WTC11 (cell line): Measurements from ENCODE around the gene TMEM86A. TPM values are rescaled to one million over a fixed set of nuclear protein-coding genes. Genes with fewer than 3 reads are reported as not detected.

Experiments
- ATAC-seq: fragments of 200-7000 bp; cut with Tn5 transposase; 2 replicates; pipeline ENCODE4 v1.10.0; 2021; ENCODE audit warnings: mild to moderate bottlenecking, moderate library complexity
- CTCF ChIA-PET: fragments of 300-600 bp; sonication (Branson Sonifier 250); formaldehyde crosslinking; loops from one replicate; lab custom pipeline; 2021; ENCODE audit warnings: antibody characterized with exemption; lab: Charles Lee
- POLR2A ChIA-PET: fragments of 350-600 bp; sonication (Branson Sonifier 250); formaldehyde crosslinking; loops from one replicate; lab custom pipeline; 2021; ENCODE audit warnings: antibody characterized with exemption; lab: Charles Lee
- DNase-seq: peaks from one replicate; pipeline ENCODE4 v3.0.0; 2021; ENCODE audit warnings: low spot score
- H3K27ac Mint-ChIP-seq: 2 replicates; pipeline ENCODE4 v1.8.0; 2021; ENCODE audit warnings: mixed read lengths
- H3K27me3 Mint-ChIP-seq: 2 replicates; pipeline ENCODE4 v1.8.0; 2021; ENCODE audit warnings: low read depth, mild to moderate bottlenecking, moderate library complexity, mixed read lengths
- H3K36me3 Mint-ChIP-seq: 2 replicates; pipeline ENCODE4 v1.8.0; 2021; ENCODE audit warnings: mixed read lengths
- H3K4me1 Mint-ChIP-seq: 2 replicates; pipeline ENCODE4 v1.8.0; 2022; ENCODE audit warnings: mixed read lengths
- H3K4me3 Mint-ChIP-seq: 2 replicates; pipeline ENCODE4 v1.8.0; 2021; ENCODE audit warnings: mild to moderate bottlenecking, moderate library complexity, mixed read lengths
- H3K9me3 Mint-ChIP-seq: 2 replicates; pipeline ENCODE4 v1.8.0; 2021; ENCODE audit warnings: mixed read lengths
- EMX1 ChIP-seq: fragments of 250-450 bp; sonication (Bioruptor Pico); IDR thresholded peaks from 2 replicates; pipeline ENCODE4 v1.8.0; 2021; ENCODE audit warnings: mild to moderate bottlenecking
- ESRRA ChIP-seq: sonication (generic); formaldehyde crosslinking; IDR thresholded peaks from 2 replicates; pipeline ENCODE4 v1.8.1; 2022; ENCODE audit warnings: mild to moderate bottlenecking, missing genetic modification reagents, borderline replicate concordance
- FOXJ3 ChIP-seq: sonication (generic); formaldehyde crosslinking; IDR thresholded peaks from 2 replicates; pipeline ENCODE4 v1.9.0; 2021; ENCODE audit warnings: missing genetic modification reagents, mild to moderate bottlenecking, borderline replicate concordance
- FOXK1 ChIP-seq: sonication (generic); formaldehyde crosslinking; IDR thresholded peaks from 2 replicates; pipeline ENCODE4 v1.8.0; 2022; ENCODE audit warnings: mild to moderate bottlenecking, moderate library complexity, missing genetic modification reagents
- GABPB1 ChIP-seq: sonication (generic); formaldehyde crosslinking; IDR thresholded peaks from 2 replicates; pipeline ENCODE4 v1.8.1; 2023; ENCODE audit warnings: mild to moderate bottlenecking, missing genetic modification reagents
- GTF2I ChIP-seq: fragments of 250-450 bp; sonication (Bioruptor Pico); conservative IDR thresholded peaks from 2 replicates; pipeline ENCODE4 v1.4.0; 2021; ENCODE audit warnings: mild to moderate bottlenecking
- MXD4 ChIP-seq: fragments of 250-450 bp; sonication (Bioruptor Pico); IDR thresholded peaks from 2 replicates; pipeline ENCODE4 v1.8.0; 2021; ENCODE audit warnings: mild to moderate bottlenecking, moderate library complexity, borderline replicate concordance
- NFE2L1 ChIP-seq: sonication (generic); formaldehyde crosslinking; IDR thresholded peaks from 2 replicates; pipeline ENCODE4 v1.8.1; 2023; ENCODE audit warnings: missing genetic modification reagents
- NFYB ChIP-seq: sonication (generic); formaldehyde crosslinking; conservative IDR thresholded peaks from 2 replicates; pipeline ENCODE4 v1.8.0; 2022; ENCODE audit warnings: low read depth, missing genetic modification reagents
- SMAD3 ChIP-seq: sonication (generic); formaldehyde crosslinking; IDR thresholded peaks from 2 replicates; pipeline ENCODE4 v1.8.0; 2022; ENCODE audit warnings: missing genetic modification reagents, mild to moderate bottlenecking, borderline replicate concordance
- SMAD4 ChIP-seq: sonication (generic); formaldehyde crosslinking; IDR thresholded peaks from 2 replicates; pipeline ENCODE4 v1.8.0; 2022; ENCODE audit warnings: mild to moderate bottlenecking, missing genetic modification reagents
- ZNF138 ChIP-seq: sonication (generic); formaldehyde crosslinking; conservative IDR thresholded peaks from 2 replicates; pipeline ENCODE4 v1.8.1; 2022; ENCODE audit warnings: mild to moderate bottlenecking, moderate library complexity, missing genetic modification reagents
- ZNF416 ChIP-seq: fragments of 250-450 bp; sonication (Bioruptor Pico); IDR thresholded peaks from 2 replicates; pipeline ENCODE4 v1.9.0; 2021; ENCODE audit warnings: mild to moderate bottlenecking, inconsistent platforms
- ZNF423 ChIP-seq: fragments of 250-450 bp; sonication (Bioruptor Pico); IDR thresholded peaks from 2 replicates; pipeline ENCODE4 v2.1.2; 2022; ENCODE audit warnings: mild to moderate bottlenecking, moderate library complexity
- total RNA-seq: library from RNA; stranded (reverse); gene quantifications from 3 replicates; pipeline ENCODE4 v1.2.3, GENCODE V29; 2021
- TF ChIP-seq, protein P1 (sequence below): sonication (generic); formaldehyde crosslinking; IDR thresholded peaks from 2 replicates; pipeline ENCODE4 v1.8.1; 2023; ENCODE audit warnings: mild to moderate bottlenecking, missing genetic modification reagents
- TF ChIP-seq, protein P2 (sequence below): fragments of 250-450 bp; sonication (Bioruptor Pico); IDR thresholded peaks from 2 replicates; pipeline ENCODE4 v1.9.0; 2021; ENCODE audit warnings: moderate library complexity, mild to moderate bottlenecking, inconsistent platforms, borderline replicate concordance
- TF ChIP-seq, protein P3 (sequence below): fragments of 250-450 bp; sonication (Bioruptor Pico); conservative IDR thresholded peaks from 2 replicates; pipeline ENCODE4 v1.9.0; 2021; ENCODE audit warnings: mild to moderate bottlenecking
- TF ChIP-seq, protein P4 (sequence below): sonication (generic); formaldehyde crosslinking; IDR thresholded peaks from 2 replicates; pipeline ENCODE4 v1.8.1; 2022; ENCODE audit warnings: missing genetic modification reagents, borderline replicate concordance
- TF ChIP-seq, protein P5 (sequence below): sonication (generic); formaldehyde crosslinking; IDR thresholded peaks from 2 replicates; pipeline ENCODE4 v1.8.0; 2022; ENCODE audit warnings: mild to moderate bottlenecking, missing genetic modification reagents
- TF ChIP-seq, protein P6 (sequence below): sonication (generic); formaldehyde crosslinking; IDR thresholded peaks from 2 replicates; pipeline ENCODE4 v1.8.1; 2023; ENCODE audit warnings: mild to moderate bottlenecking, moderate library complexity, missing genetic modification reagents
- TF ChIP-seq, protein P7 (sequence below): fragments of 250-450 bp; sonication (Bioruptor Pico); IDR thresholded peaks from 2 replicates; pipeline ENCODE4 v2.1.2; 2022; ENCODE audit warnings: mild to moderate bottlenecking, moderate library complexity

TMEM86A gene
- total RNA-seq, 1 experiment from 2014 or later, result 1.7 TPM

DNA sequence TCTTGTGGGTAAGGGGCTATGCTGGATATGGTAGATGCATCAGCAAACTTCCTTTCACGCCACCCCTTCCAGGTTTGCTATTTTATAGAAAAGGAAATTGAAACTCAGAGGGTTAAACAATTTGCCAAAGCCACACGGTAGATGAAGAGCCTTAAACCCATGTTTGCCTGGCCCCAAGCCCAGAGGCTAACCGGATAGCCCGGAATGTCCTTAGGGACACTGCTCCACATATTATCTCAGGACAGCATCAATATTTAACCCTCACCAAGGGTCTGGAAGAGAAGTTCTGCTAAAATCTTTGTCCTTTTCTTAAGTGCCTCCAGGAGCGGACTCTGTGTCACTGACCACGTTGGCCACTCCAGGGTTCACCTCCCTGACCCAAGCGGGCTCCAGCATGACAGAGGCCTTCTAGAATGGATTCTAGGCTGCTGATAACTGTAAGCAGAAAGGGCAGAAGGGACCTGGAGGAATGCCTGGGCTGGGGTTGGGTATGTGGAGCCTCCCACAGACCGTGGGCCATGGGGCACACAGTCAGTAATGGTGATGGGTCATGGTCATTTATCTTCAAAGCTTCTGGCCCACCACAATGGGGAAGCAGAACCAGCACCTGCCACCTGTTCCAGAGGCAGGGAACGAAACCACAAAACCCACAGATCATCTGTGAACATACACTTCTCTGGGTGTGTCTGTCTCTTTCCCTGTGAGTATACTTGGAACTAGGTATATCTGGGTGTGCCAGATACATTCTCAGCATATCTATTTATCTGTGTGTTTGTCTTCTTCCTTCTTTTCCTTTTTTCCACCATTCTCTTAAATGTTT is 5.4 kb upstream of the TMEM86A start:
- Mint-ChIP-seq H3K36me3 (no peaks in the 10 kb centered on the region), H3K9me3 (no peaks in the 10 kb centered on the region), H3K4me1 (peaks cover 3% of the 10 kb centered on the region), H3K4me3 (no peak overlapping the region), H3K27me3 (peaks cover 29% of the 10 kb centered on the region), H3K27ac (no peak overlapping the region)
- no peak for DNase-seq
- ChIA-PET CTCF (no interaction called here), POLR2A (no interaction called here)
- TF ChIP-seq, protein P1, sequence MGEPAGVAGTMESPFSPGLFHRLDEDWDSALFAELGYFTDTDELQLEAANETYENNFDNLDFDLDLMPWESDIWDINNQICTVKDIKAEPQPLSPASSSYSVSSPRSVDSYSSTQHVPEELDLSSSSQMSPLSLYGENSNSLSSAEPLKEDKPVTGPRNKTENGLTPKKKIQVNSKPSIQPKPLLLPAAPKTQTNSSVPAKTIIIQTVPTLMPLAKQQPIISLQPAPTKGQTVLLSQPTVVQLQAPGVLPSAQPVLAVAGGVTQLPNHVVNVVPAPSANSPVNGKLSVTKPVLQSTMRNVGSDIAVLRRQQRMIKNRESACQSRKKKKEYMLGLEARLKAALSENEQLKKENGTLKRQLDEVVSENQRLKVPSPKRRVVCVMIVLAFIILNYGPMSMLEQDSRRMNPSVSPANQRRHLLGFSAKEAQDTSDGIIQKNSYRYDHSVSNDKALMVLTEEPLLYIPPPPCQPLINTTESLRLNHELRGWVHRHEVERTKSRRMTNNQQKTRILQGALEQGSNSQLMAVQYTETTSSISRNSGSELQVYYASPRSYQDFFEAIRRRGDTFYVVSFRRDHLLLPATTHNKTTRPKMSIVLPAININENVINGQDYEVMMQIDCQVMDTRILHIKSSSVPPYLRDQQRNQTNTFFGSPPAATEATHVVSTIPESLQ (CRISPR knock-in tag), result no peak
- no peak for TF ChIP-seq FOXK1 (CRISPR knock-in tag)
- TF ChIP-seq SMAD4, result no peak
- no peak for ATAC-seq

DNA sequence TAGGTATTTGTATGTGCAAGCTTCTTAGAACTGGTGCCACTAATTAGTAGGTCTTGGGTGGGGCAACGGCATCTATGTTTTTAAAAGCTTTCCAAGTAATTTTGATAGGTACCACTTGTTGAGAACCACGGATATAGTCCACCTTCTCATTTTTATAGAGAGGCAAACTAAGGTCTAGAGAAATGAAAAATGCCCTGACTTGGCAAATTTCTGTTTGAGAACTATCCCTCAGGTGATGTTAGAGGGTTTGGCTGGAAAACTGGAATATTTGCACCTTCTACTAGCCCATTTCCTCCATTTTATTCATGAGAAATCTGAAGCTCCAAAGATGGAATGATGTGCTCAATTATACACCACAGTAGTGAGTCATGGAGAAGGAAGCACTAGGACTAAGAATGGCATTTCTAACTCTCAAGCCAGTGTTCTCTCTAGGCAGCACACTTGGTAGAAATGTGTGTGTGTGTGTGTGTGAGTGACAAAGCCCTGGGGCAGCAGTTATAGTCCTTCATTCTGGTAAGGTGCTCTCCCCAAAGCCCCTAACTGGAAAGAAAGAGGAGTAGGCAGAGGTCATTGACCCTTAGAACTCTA is 1.8 kb upstream of the TMEM86A start:
- no peak overlapping the region for H3K27ac Mint-ChIP-seq
- CTCF ChIA-PET, result no interaction called here
- peaks cover 55% of the 10 kb centered on the region for H3K27me3 Mint-ChIP-seq
- no peaks in the 10 kb centered on the region for H3K36me3 Mint-ChIP-seq
- POLR2A ChIA-PET, result no interaction called here
- TF ChIP-seq, protein P2, sequence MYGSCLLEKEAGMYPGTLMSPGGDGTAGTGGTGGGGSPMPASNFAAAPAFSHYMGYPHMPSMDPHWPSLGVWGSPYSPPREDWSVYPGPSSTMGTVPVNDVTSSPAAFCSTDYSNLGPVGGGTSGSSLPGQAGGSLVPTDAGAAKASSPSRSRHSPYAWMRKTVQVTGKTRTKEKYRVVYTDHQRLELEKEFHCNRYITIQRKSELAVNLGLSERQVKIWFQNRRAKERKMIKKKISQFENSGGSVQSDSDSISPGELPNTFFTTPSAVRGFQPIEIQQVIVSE (CRISPR knock-in tag), result no peak
- TF ChIP-seq ZNF423 (CRISPR knock-in tag) (no peak), FOXJ3 (CRISPR knock-in tag) (no peak)
- no peak for ATAC-seq
- no peak for DNase-seq
- H3K4me1 Mint-ChIP-seq, result peaks cover 8% of the 10 kb centered on the region
- H3K9me3 Mint-ChIP-seq, result no peaks in the 10 kb centered on the region
- no peak overlapping the region for H3K4me3 Mint-ChIP-seq

DNA sequence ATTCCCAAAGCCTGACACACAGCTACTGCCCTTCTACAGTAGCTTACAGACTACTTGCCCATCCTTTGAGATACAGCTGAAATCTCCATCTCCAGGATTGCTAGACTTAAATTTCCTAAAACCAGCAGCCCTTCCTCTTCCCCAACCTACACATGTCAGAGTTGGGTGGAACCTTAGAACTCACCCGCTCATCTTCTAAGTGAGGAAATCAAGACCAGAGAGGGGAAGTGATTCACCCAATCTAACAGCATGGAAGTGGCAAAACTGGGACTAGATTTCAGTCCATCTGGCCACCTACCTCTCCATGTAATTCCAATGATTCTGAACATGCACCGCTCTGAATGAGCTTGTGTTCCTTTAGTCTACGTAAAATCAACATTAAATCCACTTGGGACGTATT is 1.0 kb upstream of the TMEM86A start:
- peaks cover 8% of the 10 kb centered on the region for H3K4me1 Mint-ChIP-seq
- H3K4me3 Mint-ChIP-seq, result no peak overlapping the region
- no peak overlapping the region for H3K27ac Mint-ChIP-seq
- H3K36me3 Mint-ChIP-seq, result no peaks in the 10 kb centered on the region
- ChIA-PET POLR2A (no interaction called here), CTCF (interaction anchor here (2.8 kb wide), 1 partner anchor 24 kb away, joined by 13 read pairs; no protein-coding TSS in a partner anchor)
- ATAC-seq, result no peak
- H3K27me3 Mint-ChIP-seq, result peaks cover 60% of the 10 kb centered on the region
- no peaks in the 10 kb centered on the region for H3K9me3 Mint-ChIP-seq
- DNase-seq, result no peak
- TF ChIP-seq NFYB (CRISPR knock-in tag), result no peak
- no peak for TF ChIP-seq ESRRA
- no peak for TF ChIP-seq ZNF416 (CRISPR knock-in tag)
- TF ChIP-seq NFE2L1 (CRISPR knock-in tag), result no peak
- no peak for TF ChIP-seq EMX1
- TF ChIP-seq SMAD3 (CRISPR knock-in tag), result no peak
- TF ChIP-seq, protein P3, sequence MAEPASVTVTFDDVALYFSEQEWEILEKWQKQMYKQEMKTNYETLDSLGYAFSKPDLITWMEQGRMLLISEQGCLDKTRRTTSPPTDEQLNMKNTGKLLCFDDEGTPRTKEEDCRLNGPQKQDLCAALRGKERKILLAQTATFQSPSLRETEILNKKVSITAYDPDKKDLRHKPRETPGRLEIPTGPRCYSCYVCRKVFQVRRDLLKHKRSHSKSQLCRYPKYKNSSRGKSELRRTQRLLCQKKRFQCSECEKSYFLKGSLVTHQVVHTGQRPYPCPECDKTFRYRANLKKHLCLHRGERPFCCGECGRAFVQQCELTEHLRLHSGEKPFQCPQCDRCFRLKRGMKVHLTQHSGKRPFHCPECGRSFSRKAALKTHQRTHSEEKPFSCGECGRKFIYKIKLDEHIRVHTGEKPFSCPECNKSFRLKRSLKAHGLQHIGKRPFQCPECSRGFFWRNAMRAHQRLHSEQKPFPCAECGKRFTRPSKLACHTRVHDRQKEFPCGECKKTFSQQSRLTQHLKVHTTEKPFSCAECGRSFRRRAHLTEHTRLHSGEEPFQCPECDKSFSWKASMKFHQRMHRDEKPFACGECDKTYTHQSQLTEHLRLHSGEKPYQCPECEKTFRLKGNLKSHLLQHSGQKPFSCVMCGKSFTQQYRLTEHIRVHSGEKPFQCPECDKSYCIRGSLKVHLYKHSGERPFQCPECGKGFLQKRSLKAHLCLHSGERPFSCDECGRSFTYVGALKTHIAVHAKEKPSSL (CRISPR knock-in tag), result no peak
- no peak for TF ChIP-seq GTF2I (CRISPR knock-in tag)
- TF ChIP-seq, protein P4, sequence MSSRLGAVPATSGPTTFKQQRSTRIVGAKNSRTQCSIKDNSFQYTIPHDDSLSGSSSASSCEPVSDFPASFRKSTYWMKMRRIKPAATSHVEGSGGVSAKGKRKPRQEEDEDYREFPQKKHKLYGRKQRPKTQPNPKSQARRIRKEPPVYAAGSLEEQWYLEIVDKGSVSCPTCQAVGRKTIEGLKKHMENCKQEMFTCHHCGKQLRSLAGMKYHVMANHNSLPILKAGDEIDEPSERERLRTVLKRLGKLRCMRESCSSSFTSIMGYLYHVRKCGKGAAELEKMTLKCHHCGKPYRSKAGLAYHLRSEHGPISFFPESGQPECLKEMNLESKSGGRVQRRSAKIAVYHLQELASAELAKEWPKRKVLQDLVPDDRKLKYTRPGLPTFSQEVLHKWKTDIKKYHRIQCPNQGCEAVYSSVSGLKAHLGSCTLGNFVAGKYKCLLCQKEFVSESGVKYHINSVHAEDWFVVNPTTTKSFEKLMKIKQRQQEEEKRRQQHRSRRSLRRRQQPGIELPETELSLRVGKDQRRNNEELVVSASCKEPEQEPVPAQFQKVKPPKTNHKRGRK (CRISPR knock-in tag), result no peak
- TF ChIP-seq, protein P5, sequence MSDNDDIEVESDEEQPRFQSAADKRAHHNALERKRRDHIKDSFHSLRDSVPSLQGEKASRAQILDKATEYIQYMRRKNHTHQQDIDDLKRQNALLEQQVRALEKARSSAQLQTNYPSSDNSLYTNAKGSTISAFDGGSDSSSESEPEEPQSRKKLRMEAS (CRISPR knock-in tag), result no peak
- no peak for TF ChIP-seq GABPB1 (CRISPR knock-in tag)
- TF ChIP-seq, protein P6, sequence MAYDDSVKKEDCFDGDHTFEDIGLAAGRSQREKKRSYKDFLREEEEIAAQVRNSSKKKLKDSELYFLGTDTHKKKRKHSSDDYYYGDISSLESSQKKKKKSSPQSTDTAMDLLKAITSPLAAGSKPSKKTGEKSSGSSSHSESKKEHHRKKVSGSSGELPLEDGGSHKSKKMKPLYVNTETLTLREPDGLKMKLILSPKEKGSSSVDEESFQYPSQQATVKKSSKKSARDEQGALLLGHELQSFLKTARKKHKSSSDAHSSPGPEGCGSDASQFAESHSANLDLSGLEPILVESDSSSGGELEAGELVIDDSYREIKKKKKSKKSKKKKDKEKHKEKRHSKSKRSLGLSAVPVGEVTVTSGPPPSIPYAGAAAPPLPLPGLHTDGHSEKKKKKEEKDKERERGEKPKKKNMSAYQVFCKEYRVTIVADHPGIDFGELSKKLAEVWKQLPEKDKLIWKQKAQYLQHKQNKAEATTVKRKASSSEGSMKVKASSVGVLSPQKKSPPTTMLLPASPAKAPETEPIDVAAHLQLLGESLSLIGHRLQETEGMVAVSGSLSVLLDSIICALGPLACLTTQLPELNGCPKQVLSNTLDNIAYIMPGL, result no peak
- TF ChIP-seq ZNF138 (CRISPR knock-in tag), result no peak
- TF ChIP-seq MXD4 (CRISPR knock-in tag), result no peak
- TF ChIP-seq, protein P7, sequence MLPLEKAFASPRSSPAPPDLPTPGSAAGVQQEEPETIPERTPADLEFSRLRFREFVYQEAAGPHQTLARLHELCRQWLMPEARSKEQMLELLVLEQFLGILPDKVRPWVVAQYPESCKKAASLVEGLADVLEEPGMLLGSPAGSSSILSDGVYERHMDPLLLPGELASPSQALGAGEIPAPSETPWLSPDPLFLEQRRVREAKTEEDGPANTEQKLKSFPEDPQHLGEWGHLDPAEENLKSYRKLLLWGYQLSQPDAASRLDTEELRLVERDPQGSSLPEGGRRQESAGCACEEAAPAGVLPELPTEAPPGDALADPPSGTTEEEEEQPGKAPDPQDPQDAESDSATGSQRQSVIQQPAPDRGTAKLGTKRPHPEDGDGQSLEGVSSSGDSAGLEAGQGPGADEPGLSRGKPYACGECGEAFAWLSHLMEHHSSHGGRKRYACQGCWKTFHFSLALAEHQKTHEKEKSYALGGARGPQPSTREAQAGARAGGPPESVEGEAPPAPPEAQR, result no peak
